GM18511 (cell line): ENCODE measurements around the gene BTBD16.

ENCODE experiments used
- ATAC-seq: cut with Tn5 transposase; IDR thresholded peaks from one replicate; pipeline ENCODE4 v1.9.1; 2021; ENCODE audit warnings: mild to moderate bottlenecking, moderate library complexity; ENCODE audit not compliant: unreplicated experiment

The BTBD16 gene

DNA sequence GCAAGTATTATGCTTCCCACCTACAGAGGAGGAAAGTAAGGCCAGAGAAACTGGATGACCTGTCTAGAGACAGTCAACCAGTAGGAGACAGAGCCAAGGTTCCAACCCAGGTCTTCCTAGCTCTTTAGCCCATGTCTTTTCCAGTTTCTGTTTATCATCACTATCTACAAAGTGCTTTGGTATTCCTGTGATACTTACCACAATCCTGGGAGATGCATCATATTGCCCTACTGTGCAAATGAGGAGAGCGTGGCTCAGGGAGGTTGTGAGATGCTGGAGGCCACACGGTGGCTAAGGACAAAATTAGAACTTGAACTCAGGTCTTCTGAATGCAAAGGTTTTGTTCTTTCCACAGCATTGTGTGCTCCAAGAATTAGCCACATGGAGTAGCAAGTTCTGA lies 92.2 kb downstream of the BTBD16 start:
- ATAC-seq: no peak

DNA sequence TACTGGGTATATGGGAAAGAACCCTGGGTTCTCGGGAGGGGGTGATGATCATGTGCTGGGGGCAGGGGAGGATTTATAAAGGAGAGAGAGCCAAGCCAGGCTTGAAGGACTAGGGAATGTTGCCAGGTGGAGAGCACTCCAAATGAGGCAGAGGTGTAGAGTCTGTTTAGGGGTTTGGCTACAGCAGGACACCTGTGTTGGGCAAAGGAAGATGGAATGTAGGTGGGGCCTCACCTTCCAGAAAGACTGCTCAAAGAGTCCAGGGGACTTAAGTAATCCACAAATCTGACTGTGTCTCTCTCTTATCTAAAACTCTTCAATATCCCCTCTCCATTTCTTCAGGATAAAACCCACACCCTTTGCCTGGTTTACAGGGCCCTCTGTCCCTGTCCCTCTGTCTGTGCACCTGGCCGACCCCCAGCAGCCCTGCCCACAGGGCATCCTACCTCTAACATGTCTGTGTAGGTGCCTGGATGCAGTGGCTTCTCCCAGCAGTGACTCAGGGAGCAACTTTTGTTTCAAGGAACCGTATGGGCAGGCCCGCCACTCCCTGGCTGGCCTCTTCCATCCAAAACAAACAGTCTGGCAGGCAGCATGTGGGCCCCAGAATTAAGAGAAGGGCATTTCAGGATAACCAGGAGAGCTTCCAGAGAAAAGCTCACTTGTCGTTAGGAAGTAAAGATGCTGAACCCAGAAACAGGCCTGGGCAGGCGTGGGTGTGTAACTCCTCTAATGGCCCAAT lies 92.8 kb downstream of the BTBD16 start:
- ATAC-seq: no peak

- ATAC-seq: no peak
Observed at GRCh38 chr10:122368502-122369254, 97.6 kb downstream of the BTBD16 start.

DNA sequence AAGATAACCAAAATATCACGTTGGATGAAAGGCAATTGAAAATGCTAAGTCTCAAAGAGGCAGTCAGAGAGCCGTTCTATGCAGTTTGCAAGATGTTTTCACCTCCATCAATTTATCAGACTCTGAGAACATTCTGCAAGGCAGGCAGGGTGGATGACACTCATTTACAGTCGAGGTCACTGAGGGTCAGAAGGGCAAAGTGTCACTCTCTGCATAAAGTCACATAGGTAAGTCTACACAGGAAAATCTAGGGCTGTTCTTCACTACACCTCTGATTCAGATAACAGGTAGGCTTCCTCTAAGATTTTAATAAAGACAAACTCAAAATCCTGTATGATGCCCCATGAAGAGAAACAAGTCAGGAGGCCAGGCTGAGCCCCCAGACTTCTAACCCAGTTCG lies 102.0 kb downstream of the BTBD16 start:
- ATAC-seq: no peak

DNA sequence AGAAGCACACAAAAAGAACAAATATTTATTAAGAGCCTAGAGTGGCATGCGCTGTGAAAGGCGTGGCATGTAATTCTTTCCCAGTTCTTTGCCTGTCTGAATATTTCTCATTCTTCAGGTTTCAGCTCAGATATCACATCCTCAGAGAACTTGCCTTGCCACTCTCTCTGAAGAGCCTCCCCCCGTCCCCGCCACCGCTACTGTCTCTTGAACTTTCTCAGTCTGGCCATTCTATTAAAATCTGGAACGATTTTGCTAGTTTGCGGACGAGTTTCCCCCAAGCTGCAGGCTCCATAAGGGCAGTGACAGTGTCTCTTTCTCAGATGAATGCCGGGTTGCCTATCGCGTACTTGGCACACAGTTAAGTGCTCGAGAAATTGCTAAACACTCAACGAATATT lies 102.6 kb downstream of the BTBD16 start:
- no peak for ATAC-seq

GRCh38 chr10:122374237-122374858 lies 103.3 kb downstream of the BTBD16 start, which contains the start of gene PLEKHA1:
PLEKHA1 (plus strand) TSS chr10:122374708; CDS start chr10:122393201, 18,493 bp downstream.
- peak; percentile 80 for ATAC-seq

DNA sequence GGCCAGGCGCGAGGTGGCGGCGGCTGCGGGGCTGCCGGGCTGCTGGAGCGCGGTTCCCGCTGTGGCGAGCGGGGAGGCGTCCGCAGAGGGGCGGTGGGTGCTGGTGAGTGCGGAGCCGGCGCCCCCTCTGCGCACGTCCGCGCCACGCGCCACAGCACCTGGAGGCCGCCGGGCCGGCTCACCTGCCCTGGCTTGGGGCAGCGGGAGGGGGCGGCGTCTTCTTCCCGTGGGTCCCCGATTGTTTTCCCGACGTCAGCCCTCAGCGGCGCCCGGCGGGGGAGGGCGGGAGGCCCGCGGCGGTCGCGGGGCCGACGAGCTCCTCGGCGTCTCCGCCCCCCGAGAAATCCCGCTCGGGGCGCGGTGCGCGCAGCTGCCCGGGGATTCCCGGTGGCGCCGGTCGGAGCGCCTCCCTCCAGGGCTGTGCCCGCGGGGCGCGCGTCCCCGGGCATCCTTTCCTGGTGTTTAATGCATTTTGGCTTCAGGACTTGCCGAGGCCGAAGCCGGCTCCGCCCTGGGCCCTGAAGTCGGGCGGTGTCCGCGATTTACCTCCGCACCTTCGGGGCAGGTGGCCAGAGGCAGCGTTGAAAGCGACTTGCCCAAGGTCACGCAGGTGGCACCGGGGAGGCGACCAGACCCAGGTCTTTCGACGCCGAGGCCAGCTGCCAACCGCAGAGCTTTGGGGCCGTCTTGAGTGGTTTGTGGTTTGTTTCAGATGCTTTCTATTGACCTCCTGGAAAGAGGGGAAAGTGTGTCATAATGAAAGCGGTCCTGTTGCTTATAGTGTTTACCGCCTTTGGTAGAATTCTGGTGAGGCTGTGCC lies 104.0 kb downstream of the BTBD16 start:
- peak; percentile 67 for ATAC-seq

GRCh38 chr10:122375679-122376160 lies 104.6 kb downstream of the BTBD16 start:
- no peak for ATAC-seq

- ATAC-seq: no peak
Observed at GRCh38 chr10:122376364-122376961, 105.4 kb downstream of the BTBD16 start.

GRCh38 chr10:122379041-122379440 lies 107.9 kb downstream of the BTBD16 start:
- ATAC-seq: no peak

DNA sequence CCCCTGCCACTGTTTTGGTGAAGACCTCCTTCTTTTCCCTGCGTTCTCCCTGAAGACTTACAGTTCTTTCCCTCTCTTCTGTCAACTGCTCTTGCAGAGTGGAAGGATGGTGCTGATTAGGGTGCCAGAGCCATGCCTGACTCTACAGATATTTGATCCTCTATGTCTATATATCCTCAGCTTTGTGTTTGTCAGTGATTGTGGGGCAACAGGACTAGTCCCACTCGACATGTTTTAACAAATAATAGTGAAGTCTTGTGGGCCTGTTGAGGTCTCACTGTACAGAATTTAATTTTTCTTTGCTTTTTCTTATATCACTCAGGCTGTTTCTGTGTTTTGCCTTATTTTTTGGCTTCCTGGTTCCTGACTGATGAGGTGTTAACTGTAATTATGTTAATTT lies 108.4 kb downstream of the BTBD16 start:
- no peak for ATAC-seq

GRCh38 chr10:122380703-122381102 lies 109.6 kb downstream of the BTBD16 start:
- ATAC-seq: no peak

DNA sequence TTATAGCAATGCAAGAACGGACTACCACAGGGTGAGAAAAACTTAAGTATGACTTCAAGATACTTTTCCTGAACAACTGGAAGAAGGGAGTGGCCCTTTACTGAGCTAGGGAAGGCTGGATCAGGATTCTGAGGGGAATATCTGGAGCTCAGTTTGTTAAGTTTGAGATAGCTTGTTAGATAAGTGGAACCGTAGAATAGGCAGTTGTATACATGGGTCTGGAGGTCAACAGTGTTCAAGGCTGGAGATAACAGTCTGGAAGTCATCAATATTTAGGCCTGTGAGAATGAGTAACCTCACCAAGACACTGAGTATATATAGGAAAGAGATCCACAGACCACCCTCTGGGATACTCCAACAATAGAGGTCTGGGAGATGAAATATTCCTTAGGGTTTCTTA lies 110.6 kb downstream of the BTBD16 start:
- no peak for ATAC-seq

GRCh38 chr10:122386514-122386913 lies 115.4 kb downstream of the BTBD16 start:
- no peak for ATAC-seq

DNA sequence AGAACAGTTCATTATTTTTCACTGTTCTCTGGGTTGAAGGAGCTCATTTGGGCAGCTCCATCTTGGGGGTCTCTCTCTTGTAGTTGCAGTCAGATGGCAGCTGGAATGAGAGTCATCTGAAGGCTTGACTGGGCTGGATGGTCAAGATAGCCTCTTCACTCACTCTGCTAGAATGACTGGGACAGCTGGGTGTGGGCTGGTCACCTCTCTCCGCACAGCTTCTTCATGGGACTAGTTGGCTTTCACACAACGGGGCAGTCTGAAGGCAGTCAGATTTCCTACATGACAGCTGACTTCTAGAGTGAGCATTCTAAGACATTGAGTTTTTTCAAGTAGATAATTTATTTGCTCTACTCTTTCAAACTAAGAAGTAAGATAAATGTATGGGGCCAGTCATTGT lies 116.5 kb downstream of the BTBD16 start:
- ATAC-seq: no peak
